Keratinocyte (primary cell): ENCODE data around the gene MX2. TPM values are rescaled to one million over a fixed set of nuclear protein-coding genes. Genes with fewer than 3 reads are reported as not detected.

ENCODE experiments used
- DNase-seq: peaks from one replicate; pipeline ENCODE4 v3.0.0-alpha.2; 2011; ENCODE audit warnings: low read depth, missing footprints, low spot score
- FAIRE-seq: peaks from 2 replicates; lab custom pipeline; 2011; peaks lifted over from hg19 to GRCh38; lab: Jason Lieb, UNC
- H2AFZ ChIP-seq: 2 replicates; pipeline ENCODE4 v1.6.0; 2012; ENCODE audit warnings: low read length, control low read depth, inconsistent platforms; ENCODE audit not compliant: control insufficient read depth
- H3K27ac ChIP-seq: 2 replicates; pipeline ENCODE4 v1.5.1; 2011; ENCODE audit warnings: low read length; ENCODE audit not compliant: control insufficient read depth, insufficient read depth
- H3K27me3 ChIP-seq: 3 replicates; pipeline ENCODE4 v1.6.0; 2011; ENCODE audit warnings: low read length; ENCODE audit not compliant: control insufficient read depth, insufficient read depth; ENCODE audit errors: extremely low read depth
- H3K36me3 ChIP-seq, 2 experiments: 2 replicates in 1 of 2; 3 replicates in 1 of 2; pipeline ENCODE4 v1.5.1; 2011; ENCODE audit warnings: low read length in 2 of 2, mild to moderate bottlenecking in 1 of 2; ENCODE audit not compliant: control insufficient read depth in 2 of 2, insufficient read depth in 2 of 2; ENCODE audit errors: extremely low read depth in 1 of 2
- H3K4me1 ChIP-seq: 3 replicates; pipeline ENCODE4 v1.5.1; 2011; ENCODE audit warnings: low read length; ENCODE audit not compliant: control insufficient read depth, insufficient read depth; ENCODE audit errors: extremely low read depth
- H3K4me2 ChIP-seq: 3 replicates; pipeline ENCODE4 v1.6.0; 2011; ENCODE audit warnings: low read depth, low read length; ENCODE audit not compliant: control insufficient read depth, insufficient read depth; ENCODE audit errors: extremely low read depth
- H3K4me3 ChIP-seq, 3 experiments: fragments of 200-600 bp in 1 of 3; sonication (generic) in 1 of 3; 2 replicates in 2 of 3; 3 replicates in 1 of 3; pipeline ENCODE4 v1.5.1; 2011 to 2016; ENCODE audit warnings: low read length in 3 of 3, mild to moderate bottlenecking in 3 of 3, control low read depth in 2 of 3, inconsistent platforms in 1 of 3, low read depth in 1 of 3, mixed read lengths in 1 of 3, mixed run types in 1 of 3, moderate library complexity in 1 of 3; ENCODE audit not compliant: control insufficient read depth in 2 of 3, insufficient read depth in 2 of 3; ENCODE audit errors: extremely low read depth in 1 of 3
- H3K79me2 ChIP-seq: 2 replicates; pipeline ENCODE4 v1.6.0; 2012; ENCODE audit warnings: low read length; ENCODE audit not compliant: control insufficient read depth, insufficient read depth
- H3K9ac ChIP-seq: 3 replicates; pipeline ENCODE4 v1.6.0; 2011; ENCODE audit warnings: low read length; ENCODE audit not compliant: control insufficient read depth, insufficient read depth; ENCODE audit errors: extremely low read depth
- H3K9me1 ChIP-seq: 3 replicates; pipeline ENCODE4 v1.6.0; 2011; ENCODE audit warnings: low read length; ENCODE audit not compliant: control insufficient read depth, insufficient read depth; ENCODE audit errors: extremely low read depth
- H3K9me3 ChIP-seq: 2 replicates; pipeline ENCODE4 v1.5.1; 2012; ENCODE audit warnings: low read depth, low read length; ENCODE audit not compliant: control insufficient read depth
- H4K20me1 ChIP-seq: 3 replicates; pipeline ENCODE4 v1.6.0; 2011; ENCODE audit warnings: low read length; ENCODE audit not compliant: control insufficient read depth, insufficient read depth; ENCODE audit errors: extremely low read depth
- EZH2 ChIP-seq: IDR thresholded peaks from one replicate; pipeline ENCODE4 v1.6.1; 2012; ENCODE audit warnings: inconsistent platforms, mild to moderate bottlenecking, low read length, moderate library complexity
- dilution Hi-C: fragments of 300-500 bp; cut with MboI; formaldehyde crosslinking; loops from one replicate; pipeline ENCODE4 v1.7.0; 2020; ENCODE audit warnings: low sequenced_read_pairs; ENCODE audit not compliant: extremely low pct_ligation_motif_present
- polyA plus RNA-seq, 5 experiments: library from polyadenylated mRNA; depleted of rRNA in 3 of 5; stranded (reverse) in 3 of 5; stranded (forward) in 1 of 5; unstranded in 1 of 5; fragments of >200 nt; gene quantifications; 1 replicate in 1 of 5; 2 replicates in 3 of 5; 3 replicates in 1 of 5; pipeline versions ENCODE4 v1.2.1 to v1.2.3, GENCODE V29; 2011 to 2012; ENCODE audit warnings: missing spikeins in 2 of 5, low read depth in 1 of 5, low replicate concordance in 1 of 5
- TF ChIP-seq, protein P1 (sequence below), 3 experiments: IDR thresholded peaks in 1 of 3; conservative IDR thresholded peaks in 1 of 3; optimal IDR thresholded peaks in 1 of 3; 2 replicates in 2 of 3; 3 replicates in 1 of 3; pipeline versions ENCODE3 to v1.5.1; 2011; ENCODE audit warnings: low read length in 3 of 3, mild to moderate bottlenecking in 3 of 3, moderate library complexity in 2 of 3, control low read depth in 1 of 3, inconsistent platforms in 1 of 3; ENCODE audit not compliant: insufficient read depth in 2 of 3; ENCODE audit errors: extremely low read depth in 1 of 3

MX2 gene
- polyA plus RNA-seq, 1 donor (not counting 4 experiments of a cell fraction or from before 2014, with no cell fraction given): 7.1 TPM

DNA sequence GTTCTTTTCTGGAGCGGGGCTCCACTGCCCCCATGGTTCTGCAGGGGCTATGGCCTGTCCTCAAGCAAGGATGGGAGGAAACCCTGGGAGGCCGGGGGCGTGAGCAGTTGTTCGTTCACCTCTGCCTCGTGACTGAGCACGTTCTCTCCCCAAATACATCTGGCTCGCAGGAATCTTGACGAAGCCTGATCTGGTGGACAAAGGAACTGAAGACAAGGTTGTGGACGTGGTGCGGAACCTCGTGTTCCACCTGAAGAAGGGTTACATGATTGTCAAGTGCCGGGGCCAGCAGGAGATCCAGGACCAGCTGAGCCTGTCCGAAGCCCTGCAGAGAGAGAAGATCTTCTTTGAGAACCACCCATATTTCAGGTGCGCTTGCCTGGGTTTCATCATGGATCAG is 79.7 kb downstream of the MX2 start:
- Histone ChIP-seq H3K27ac (no peak overlapping the region), H3K9ac (no peak overlapping the region), H2AFZ (no peak overlapping the region), H3K9me1 (no peaks in the 10 kb centered on the region), H3K79me2 (no peaks in the 10 kb centered on the region), H3K36me3 (peaks cover 17 to 60% of the 10 kb centered on the region in 2 experiments), H4K20me1 (no peaks in the 10 kb centered on the region), H3K4me1 (no peaks in the 10 kb centered on the region), H3K9me3 (no peaks in the 10 kb centered on the region), H3K27me3 (no peaks in the 10 kb centered on the region), H3K4me3 (no peak overlapping the region), H3K4me2 (no peak overlapping the region)
- FAIRE-seq (no peak), DNase-seq (no peak)
- dilution Hi-C loops: no loop called here
- TF ChIP-seq EZH2: no peak
- TF ChIP-seq, protein P1, sequence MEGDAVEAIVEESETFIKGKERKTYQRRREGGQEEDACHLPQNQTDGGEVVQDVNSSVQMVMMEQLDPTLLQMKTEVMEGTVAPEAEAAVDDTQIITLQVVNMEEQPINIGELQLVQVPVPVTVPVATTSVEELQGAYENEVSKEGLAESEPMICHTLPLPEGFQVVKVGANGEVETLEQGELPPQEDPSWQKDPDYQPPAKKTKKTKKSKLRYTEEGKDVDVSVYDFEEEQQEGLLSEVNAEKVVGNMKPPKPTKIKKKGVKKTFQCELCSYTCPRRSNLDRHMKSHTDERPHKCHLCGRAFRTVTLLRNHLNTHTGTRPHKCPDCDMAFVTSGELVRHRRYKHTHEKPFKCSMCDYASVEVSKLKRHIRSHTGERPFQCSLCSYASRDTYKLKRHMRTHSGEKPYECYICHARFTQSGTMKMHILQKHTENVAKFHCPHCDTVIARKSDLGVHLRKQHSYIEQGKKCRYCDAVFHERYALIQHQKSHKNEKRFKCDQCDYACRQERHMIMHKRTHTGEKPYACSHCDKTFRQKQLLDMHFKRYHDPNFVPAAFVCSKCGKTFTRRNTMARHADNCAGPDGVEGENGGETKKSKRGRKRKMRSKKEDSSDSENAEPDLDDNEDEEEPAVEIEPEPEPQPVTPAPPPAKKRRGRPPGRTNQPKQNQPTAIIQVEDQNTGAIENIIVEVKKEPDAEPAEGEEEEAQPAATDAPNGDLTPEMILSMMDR (optimal IDR thresholded peaks at IDR 0.05 in 1 of 3, IDR thresholded peaks at IDR 0.05 in 1 of 3, conservative IDR thresholded peaks at IDR 0.05 in 1 of 3; ENCODE audit: extremely low read depth in 1 of 3, insufficient read depth in 2 of 3, low read length in 3 of 3): no peak

DNA sequence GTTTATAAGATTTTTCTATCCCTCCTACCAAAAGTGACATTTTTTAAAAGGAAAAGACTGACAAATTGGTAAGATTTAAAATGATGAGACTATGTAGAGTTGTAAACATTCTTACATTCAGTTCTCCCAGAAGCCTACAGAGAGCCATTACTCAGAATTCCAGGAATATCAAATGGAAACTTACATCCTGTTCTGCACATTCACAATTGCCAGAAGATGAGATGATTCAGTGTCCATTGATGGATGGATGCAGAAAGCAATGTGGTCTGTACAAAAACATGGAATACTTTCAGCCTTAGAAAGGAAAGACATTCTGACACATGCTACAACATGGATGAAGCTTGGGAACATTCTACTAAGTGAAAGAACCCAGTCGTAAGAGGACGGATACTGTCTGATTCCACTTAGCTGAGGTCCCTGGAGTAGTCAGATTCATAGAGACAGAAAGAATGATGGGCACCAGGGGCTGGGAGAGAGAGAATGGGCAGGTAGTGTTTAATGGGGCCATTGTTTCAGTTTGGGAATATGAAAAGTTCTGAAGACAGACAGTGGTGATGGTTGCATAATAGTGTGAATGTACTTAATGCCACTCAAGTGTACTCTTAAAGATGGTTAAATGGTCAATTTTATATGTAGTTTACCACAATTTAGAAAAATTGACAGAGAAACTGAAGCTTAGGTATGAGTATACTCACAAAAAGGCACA is 80.8 kb downstream of the MX2 start:
- TF ChIP-seq, protein P1 (optimal IDR thresholded peaks at IDR 0.05 in 1 of 3, IDR thresholded peaks at IDR 0.05 in 1 of 3, conservative IDR thresholded peaks at IDR 0.05 in 1 of 3; ENCODE audit: extremely low read depth in 1 of 3, insufficient read depth in 2 of 3, low read length in 3 of 3): no peak
- TF ChIP-seq EZH2: no peak
- DNase-seq (no peak), FAIRE-seq (no peak)
- dilution Hi-C loops: no loop called here
- Histone ChIP-seq H3K4me1 (no peaks in the 10 kb centered on the region), H3K27ac (no peak overlapping the region), H3K9me3 (no peaks in the 10 kb centered on the region), H3K27me3 (no peaks in the 10 kb centered on the region), H2AFZ (no peak overlapping the region), H3K4me2 (no peak overlapping the region), H3K9ac (no peak overlapping the region), H3K79me2 (no peaks in the 10 kb centered on the region), H4K20me1 (no peaks in the 10 kb centered on the region), H3K4me3 (no peak overlapping the region), H3K36me3 (peaks cover 12 to 57% of the 10 kb centered on the region in 2 experiments), H3K9me1 (no peaks in the 10 kb centered on the region)
